HEK293 (cell line): ENCODE results near the gene C5.

Experiments used
- ZFP3 ChIP-seq: fragments of 450-650 bp; formaldehyde crosslinking; IDR thresholded peaks from 2 replicates; pipeline ENCODE4 v1.5.1; 2016; ENCODE audit warnings: low read depth, missing biosample characterization, missing genetic modification characterization
- TF ChIP-seq, protein P1 (sequence below): fragments of 450-650 bp; formaldehyde crosslinking; IDR thresholded peaks from 2 replicates; pipeline ENCODE4 v1.5.1; 2016; ENCODE audit warnings: missing biosample characterization, missing genetic modification characterization

DNA sequence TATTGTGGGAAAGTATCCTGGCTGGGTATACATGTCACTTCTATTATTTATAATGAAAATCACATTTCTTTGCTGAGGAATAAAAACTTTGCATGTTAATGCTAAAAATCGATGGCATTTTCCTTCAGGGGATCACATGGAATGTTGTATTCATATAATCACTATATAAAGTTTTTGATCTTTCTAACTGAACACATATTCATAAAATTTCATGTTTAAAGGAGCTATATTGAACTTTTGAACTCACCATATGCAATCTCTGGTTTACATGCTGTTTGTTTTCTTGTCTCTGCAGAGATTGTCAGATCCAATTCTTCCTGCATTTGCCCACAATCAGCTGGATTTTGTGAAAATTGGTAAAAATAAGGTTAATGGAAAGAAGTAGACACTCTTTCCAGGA lies 90.1 kb downstream of the C5 start:
- TF ChIP-seq, protein P1, sequence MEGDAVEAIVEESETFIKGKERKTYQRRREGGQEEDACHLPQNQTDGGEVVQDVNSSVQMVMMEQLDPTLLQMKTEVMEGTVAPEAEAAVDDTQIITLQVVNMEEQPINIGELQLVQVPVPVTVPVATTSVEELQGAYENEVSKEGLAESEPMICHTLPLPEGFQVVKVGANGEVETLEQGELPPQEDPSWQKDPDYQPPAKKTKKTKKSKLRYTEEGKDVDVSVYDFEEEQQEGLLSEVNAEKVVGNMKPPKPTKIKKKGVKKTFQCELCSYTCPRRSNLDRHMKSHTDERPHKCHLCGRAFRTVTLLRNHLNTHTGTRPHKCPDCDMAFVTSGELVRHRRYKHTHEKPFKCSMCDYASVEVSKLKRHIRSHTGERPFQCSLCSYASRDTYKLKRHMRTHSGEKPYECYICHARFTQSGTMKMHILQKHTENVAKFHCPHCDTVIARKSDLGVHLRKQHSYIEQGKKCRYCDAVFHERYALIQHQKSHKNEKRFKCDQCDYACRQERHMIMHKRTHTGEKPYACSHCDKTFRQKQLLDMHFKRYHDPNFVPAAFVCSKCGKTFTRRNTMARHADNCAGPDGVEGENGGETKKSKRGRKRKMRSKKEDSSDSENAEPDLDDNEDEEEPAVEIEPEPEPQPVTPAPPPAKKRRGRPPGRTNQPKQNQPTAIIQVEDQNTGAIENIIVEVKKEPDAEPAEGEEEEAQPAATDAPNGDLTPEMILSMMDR (tag by site-specific recombination) = no peak
- no peak for TF ChIP-seq ZFP3
